Suppressor macrophage treated with lipopolysaccharide for 1 hour (primary cell): ENCODE results near the gene B4GAT1.
"Not testable (repeated sequence)": the region's sequence is repeated elsewhere in the genome, so short reads cannot be mapped to it uniquely, and the experiment has no call there.

Experiments
- DNase-seq, 3 donors: peaks; one replicate each; pipeline ENCODE4 v3.0.0-alpha.2; 2020 to 2022

The B4GAT1 gene

DNA sequence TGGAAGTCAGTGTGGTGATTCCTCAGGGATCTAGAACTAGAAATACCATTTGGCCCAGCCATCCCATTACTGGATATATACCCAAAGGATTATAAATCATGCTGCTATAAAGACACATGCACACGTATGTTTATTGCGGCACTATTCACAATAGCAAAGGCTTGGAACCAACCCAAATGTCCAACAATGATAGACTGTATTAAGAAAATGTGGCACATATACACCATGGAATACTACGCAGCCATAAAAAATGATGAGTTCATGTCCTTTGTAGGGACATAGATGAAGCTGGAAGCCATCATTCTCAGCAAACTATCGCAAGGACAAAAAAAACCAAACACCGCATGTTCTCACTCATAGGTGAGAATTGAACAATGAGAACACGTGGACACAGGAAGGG is 26.7 kb downstream of the B4GAT1 start:
- DNase-seq: not testable (repeated sequence)

DNA sequence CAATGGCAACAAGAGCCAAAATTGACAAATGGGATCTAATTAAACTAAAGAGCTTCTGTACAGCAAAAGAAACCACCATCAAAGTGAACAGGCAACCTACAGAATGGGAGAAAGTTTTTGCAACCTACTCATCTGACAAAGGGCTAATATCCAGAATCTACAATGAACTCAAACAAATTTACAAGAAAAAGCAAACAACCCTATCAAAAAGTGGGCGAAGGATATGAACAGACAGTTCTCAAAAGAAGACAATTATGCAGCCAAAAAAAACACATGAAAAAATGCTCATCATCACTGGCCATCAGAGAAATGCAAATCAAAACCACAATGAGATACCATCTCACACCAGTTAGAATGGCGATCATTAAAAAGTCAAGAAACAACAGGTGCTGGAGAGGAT is 27.1 kb downstream of the B4GAT1 start:
- not testable (repeated sequence) for DNase-seq

GRCh38 chr11:66318600-66318970 is 28.8 kb downstream of the B4GAT1 start:
- DNase-seq: no peak

- peak; percentile 79 to 89 (median 87) for DNase-seq
Observed at GRCh38 chr11:66317723-66318599, 29.5 kb downstream of the B4GAT1 start.

DNA sequence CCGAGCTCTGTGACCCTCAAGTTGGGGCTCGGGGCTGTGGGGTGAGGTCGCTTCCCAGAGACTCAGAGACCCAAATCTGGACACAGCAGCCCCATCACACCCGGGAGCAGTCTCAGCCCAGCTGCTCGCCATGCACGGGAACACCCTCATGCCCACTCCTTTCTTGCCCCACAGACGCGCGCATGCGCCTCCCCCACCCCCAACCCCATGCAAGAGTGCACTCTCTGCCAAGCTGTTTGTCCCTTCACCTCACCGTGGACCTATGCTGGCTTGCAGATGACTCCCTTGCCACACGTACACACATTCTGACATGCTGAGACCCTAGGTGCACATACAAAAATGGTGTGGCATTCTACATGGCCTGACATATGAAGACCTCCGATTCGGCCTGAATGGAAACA is 30.1 kb downstream of the B4GAT1 start:
- peak in 2 of 3 donors; percentile 47 to 70 for DNase-seq

DNA sequence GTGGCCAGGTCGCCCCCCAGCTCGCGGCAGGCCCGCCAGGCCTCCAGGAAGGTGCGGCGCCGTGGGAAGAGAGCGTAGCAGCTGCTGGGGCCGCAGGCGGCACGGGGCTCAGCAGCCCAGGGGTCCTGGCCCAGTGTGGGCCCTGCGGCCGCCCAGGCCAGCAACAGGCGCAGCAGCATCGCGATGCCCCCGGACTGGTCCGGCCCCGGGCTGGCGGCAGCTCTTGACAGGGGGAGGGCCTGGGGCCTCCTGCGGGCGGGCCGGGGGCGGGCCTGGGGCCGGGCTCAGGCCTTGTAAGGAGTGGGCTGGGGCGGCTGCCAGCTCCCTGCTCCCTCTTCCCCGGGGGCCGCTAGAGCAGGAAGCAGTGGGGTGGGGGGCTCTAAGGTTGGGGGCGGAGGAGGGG is 30.6 kb downstream of the B4GAT1 start, which contains the start of gene CD248:
Gene CD248 (minus strand): TSS at position 196 of the 403 bp plus-strand sequence. CDS start 17 bp downstream, at position 179.
- DNase-seq: no peak

GRCh38 chr11:66315921-66316811 is 31.3 kb downstream of the B4GAT1 start:
- no peak for DNase-seq

- no peak for DNase-seq
Observed at GRCh38 chr11:66315498-66315885, 31.9 kb downstream of the B4GAT1 start.

DNA sequence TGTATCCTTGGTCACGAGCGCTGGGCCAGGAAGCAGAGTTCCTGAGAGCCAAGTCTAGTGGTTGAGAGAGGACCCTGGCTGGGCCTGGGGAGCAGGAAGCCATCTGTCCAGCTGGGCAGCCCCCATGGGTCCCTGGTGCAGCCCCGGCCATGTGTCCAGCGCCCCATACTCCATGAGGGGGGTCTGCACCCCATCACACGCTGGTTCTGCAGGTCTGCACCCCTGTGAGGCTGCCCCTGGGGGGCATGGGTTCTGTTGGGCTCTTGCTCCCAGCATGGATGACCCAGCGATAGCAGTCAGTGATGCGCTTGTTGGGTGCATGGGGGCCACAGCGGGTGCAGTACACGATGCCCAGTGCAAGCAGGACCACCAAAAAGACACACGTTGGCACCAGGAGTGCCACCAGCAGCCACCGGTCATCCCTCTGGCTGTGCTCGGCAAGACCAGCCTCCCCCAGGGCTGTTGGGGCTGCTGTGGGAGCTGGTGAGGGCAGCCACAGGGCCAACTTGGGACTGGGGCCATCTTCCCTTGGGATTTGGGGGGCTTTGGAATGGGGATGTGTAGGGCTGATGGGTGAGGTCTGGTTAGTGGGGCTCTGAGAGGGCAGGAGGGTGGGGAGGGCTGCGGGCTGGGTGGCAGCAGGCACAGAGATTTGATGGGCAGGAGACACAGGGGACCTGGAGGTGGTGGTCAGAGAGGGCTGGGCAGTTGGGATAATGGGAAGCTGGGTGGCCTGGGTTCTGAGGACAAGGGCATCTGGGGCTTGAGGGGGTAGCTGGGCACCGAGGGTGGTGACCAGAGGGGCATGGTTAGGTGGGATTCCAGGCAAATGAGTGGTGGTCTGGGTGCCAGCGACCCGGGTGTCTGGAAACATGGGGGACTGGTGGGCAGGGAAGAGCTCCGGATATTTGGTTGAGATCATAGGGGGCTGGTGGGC is 32.6 kb downstream of the B4GAT1 start:
- no peak for DNase-seq

- DNase-seq: no peak
Observed at GRCh38 chr11:66314186-66314501, 33.3 kb downstream of the B4GAT1 start.

GRCh38 chr11:66313321-66314185 is 33.9 kb downstream of the B4GAT1 start:
- no peak for DNase-seq

- DNase-seq: peak; percentile 97 to 99 (median 98)
Observed at GRCh38 chr11:66312549-66313320, 34.7 kb downstream of the B4GAT1 start.

GRCh38 chr11:66311965-66312548 is 35.4 kb downstream of the B4GAT1 start:
- peak; percentile 90 to 97 (median 93) for DNase-seq

DNA sequence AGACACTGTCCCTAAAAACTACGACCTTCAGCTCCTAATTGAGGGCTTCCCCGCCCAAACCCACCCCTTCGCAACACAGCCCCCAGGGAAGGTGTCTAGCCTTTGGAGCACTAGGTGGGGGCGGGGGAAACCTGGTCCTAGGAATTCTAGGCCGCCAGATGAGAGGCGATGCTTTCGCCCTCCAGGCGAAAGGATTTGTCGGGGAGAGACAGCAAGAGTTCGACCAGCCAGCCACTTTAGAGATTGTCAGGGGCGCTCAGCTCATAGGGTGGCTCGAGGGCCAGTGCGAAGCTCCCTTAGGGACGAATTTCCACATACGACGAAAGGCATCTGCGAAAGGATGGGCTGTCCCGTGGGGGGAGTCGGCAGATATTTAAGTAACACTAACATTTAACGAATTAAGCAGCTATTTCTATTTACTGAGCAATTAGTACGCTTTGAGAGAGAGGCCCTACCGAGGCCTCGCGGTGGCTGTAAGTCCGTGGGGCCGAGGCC is 35.9 kb downstream of the B4GAT1 start:
- no peak for DNase-seq

- not testable (repeated sequence) for DNase-seq
Observed at GRCh38 chr11:66310803-66311440, 36.5 kb downstream of the B4GAT1 start.

- DNase-seq: no peak
Observed at GRCh38 chr11:66310324-66310723, 37.1 kb downstream of the B4GAT1 start.

DNA sequence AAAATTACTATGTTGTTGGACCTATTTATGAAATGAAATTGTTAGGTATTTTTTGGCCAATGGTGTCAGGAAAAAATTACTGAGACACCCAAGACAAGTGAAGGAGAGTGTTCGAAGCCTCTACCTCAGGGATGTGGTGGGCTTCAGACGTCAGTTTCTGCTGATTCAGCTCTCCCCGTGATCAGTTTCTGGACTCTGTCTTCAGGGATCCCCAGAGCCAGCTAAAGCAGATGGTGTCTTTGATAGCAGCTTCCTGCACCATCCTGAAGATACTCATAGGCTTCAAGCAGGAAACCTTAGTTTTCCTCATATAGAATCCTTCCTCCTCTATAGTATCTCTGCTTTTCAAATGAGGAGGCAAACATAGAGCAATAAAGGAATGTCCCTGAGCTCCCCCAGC is 38.0 kb downstream of the B4GAT1 start:
- peak in 1 of 3 donors; percentile 38 for DNase-seq

GRCh38 chr11:66302656-66303055 is 44.8 kb downstream of the B4GAT1 start:
- no peak for DNase-seq

DNA sequence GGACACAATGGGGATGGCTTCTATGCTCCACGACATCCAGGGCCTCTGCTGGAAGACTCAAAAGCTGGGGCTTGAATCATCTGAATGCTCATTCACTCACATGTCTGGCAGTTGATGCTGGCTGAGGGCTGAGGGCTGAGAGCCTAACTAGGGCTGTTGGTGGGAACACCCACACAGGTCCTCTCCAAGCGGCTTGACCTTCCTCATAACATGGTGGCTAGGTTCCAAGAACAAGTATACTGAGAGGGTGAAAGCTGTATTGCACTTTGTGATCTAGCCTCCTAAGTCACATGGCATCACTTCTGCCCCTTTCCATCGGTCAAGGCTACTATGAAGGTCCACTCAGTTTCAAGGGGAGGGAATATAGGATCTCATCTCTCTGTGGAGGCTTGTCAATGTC is 48.2 kb downstream of the B4GAT1 start:
- peak in 2 of 3 donors; percentile 46 to 57 for DNase-seq

- no peak for DNase-seq
Observed at GRCh38 chr11:66297610-66298009, 49.8 kb downstream of the B4GAT1 start.
